Gastroesophageal sphincter (tissue), 4 donors: ENCODE results near the gene RFLNA. TPM values are rescaled to one million over a fixed set of nuclear protein-coding genes. Genes with fewer than 3 reads are reported as not detected.

Experiments
- ATAC-seq: fragments of 150-250 bp; one replicate; pipeline ENCODE4 v1.9.1; 2016; ENCODE audit warnings: mild to moderate bottlenecking, moderate library complexity
- H3K27ac ChIP-seq, 4 donors: fragments of 200-600 bp; sonication (generic) in 3 of 4; 1 replicate in 3 of 4; 2 replicates in 1 of 4; pipeline ENCODE4 v1.5.1; 2016 to 2019
- H3K27me3 ChIP-seq: fragments of 200-600 bp; sonication (generic); one replicate; pipeline ENCODE4 v1.5.1; 2019
- H3K36me3 ChIP-seq, 2 donors: fragments of 200-600 bp; sonication (generic); one replicate each; pipeline ENCODE4 v1.5.1; 2019; ENCODE audit warnings: control low read depth in 1 of 2
- H3K4me1 ChIP-seq, 3 donors: fragments of 200-600 bp; sonication (generic); 1 replicate in 2 of 3; 2 replicates in 1 of 3; pipeline ENCODE4 v1.5.1; 2016 to 2019; ENCODE audit warnings: control low read depth in 2 of 3
- H3K4me3 ChIP-seq, 2 donors: fragments of 200-600 bp; sonication (generic); one replicate each; pipeline ENCODE4 v1.5.1; 2019; ENCODE audit warnings: mild to moderate bottlenecking in 1 of 2, moderate library complexity in 1 of 2
- H3K9me3 ChIP-seq, 3 donors: fragments of 200-600 bp; sonication (generic); one replicate each; pipeline ENCODE4 v1.5.1; 2017 to 2019; ENCODE audit warnings: control low read depth in 2 of 3
- EP300 ChIP-seq: sonication (generic); formaldehyde crosslinking; IDR thresholded peaks from one replicate; pipeline ENCODE4 v1.6.1; 2017; ENCODE audit warnings: antibody characterized with exemption, mild to moderate bottlenecking
- POLR2A ChIP-seq, 2 donors: fragments of 450-650 bp; IDR thresholded peaks; one replicate each; pipeline ENCODE4 v1.6.1; 2017; ENCODE audit warnings: antibody characterized with exemption in 2 of 2, mild to moderate bottlenecking in 2 of 2, moderate library complexity in 1 of 2
- POLR2AphosphoS5 ChIP-seq: sonication (generic); formaldehyde crosslinking; IDR thresholded peaks from one replicate; pipeline ENCODE4 v1.6.1; 2017; ENCODE audit warnings: antibody characterized with exemption
- WGBS, 2 donors: methylation state at CpG; one replicate each; pipeline ENCODE4 v1.1.5; 2018; ENCODE audit warnings: low coverage in 1 of 2; 5-methylcytosine and 5-hydroxymethylcytosine counted together
- total RNA-seq, 4 donors: library from RNA; depleted of rRNA; stranded (reverse); fragments of >200 nt; gene quantifications; one replicate each; pipeline ENCODE4 v1.1.0, GENCODE V29; 2016
- TF ChIP-seq, protein P1 (sequence below), 4 experiments: fragments of 200-600 bp in 2 of 4; fragments of 450-650 bp in 2 of 4; sonication (generic) in 1 of 4; IDR thresholded peaks; one replicate each; pipeline ENCODE4 v1.5.1; 2017 to 2019; ENCODE audit warnings: antibody characterized with exemption in 4 of 4, mild to moderate bottlenecking in 2 of 4, moderate library complexity in 2 of 4

RFLNA gene
- total RNA-seq, 4 donors from 2014 or later: 0.39 to 1.2 (median 0.54) TPM; not detected in 1

DNA sequence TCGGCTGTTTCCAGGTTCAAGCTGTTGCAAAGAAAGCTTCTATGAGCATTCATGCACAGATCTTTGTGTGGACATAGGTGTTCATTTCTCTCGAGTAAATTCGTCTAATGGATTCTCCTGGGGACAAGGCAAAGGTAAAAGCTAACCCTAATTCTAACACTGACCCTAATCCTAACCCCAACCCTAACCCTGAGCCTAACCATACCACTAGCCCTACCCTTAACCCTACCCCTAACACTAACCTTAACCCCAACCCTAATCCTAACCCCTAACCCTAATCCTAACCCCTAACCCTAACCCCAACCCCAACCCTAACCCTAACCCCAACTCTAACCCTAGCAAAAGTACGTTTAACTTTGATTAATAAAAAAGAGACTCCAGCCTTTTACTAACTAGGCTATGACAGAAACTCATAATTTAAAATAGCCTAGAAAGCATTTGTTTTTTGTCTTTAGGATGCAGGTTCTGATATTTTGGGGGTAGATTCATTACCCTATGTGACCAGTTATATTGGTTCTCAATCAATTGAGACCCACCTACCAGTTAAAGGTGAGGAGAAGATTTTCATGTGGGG, 27.6 kb upstream of the RFLNA start:
- TF ChIP-seq EP300 (no peak), POLR2A (IDR thresholded peaks at IDR 0.05) (no peak), POLR2AphosphoS5 (no peak)
- TF ChIP-seq, protein P1, sequence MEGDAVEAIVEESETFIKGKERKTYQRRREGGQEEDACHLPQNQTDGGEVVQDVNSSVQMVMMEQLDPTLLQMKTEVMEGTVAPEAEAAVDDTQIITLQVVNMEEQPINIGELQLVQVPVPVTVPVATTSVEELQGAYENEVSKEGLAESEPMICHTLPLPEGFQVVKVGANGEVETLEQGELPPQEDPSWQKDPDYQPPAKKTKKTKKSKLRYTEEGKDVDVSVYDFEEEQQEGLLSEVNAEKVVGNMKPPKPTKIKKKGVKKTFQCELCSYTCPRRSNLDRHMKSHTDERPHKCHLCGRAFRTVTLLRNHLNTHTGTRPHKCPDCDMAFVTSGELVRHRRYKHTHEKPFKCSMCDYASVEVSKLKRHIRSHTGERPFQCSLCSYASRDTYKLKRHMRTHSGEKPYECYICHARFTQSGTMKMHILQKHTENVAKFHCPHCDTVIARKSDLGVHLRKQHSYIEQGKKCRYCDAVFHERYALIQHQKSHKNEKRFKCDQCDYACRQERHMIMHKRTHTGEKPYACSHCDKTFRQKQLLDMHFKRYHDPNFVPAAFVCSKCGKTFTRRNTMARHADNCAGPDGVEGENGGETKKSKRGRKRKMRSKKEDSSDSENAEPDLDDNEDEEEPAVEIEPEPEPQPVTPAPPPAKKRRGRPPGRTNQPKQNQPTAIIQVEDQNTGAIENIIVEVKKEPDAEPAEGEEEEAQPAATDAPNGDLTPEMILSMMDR (IDR thresholded peaks at IDR 0.05): no peak
- ATAC-seq: no peak

DNA sequence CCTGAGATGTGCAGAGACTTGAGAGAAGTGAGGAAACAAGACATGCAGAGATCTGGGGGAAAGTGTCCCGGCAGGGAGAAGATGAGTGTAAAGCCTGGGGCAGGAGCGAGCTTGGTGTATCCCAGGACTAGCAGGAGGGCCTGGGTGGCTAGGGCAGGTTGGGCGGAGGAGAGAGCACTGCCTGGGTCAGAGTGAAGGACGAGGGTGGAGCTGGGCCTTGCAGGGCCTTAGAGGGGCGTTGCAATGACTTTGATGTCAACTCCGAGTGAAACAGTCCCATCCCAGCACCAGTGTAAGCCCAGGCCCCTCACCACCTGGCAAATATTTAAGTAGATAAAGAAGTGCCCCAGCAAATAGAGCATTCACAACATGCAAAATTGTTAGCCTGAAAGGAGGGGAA, 24.2 kb upstream of the RFLNA start:
- no peak overlapping the region for H3K4me3 ChIP-seq
- peaks cover 8% of the 10 kb centered on the region for H3K27me3 ChIP-seq
- H3K36me3 ChIP-seq: no peaks in the 10 kb centered on the region
- no peak overlapping the region for H3K27ac ChIP-seq
- no peak for ATAC-seq
- TF ChIP-seq POLR2AphosphoS5 (no peak), POLR2A (IDR thresholded peaks at IDR 0.05) (no peak), EP300 (no peak)
- TF ChIP-seq, protein P1 (IDR thresholded peaks at IDR 0.05): no peak
- 91 to 97% methylated on average over 4 to 5 of the region's 6 CpGs for WGBS, 2 donors
- no peaks in the 10 kb centered on the region for H3K9me3 ChIP-seq
- no peaks in the 10 kb centered on the region for H3K4me1 ChIP-seq

More for the DNA sequence above, 27.6 kb upstream of the RFLNA start:
- Histone ChIP-seq H3K4me3 (no peak overlapping the region), H3K27me3 (peaks cover 30% of the 10 kb centered on the region), H3K27ac (no peak overlapping the region), H3K4me1 (no peaks in the 10 kb centered on the region), H3K36me3 (no peaks in the 10 kb centered on the region), H3K9me3 (no peaks in the 10 kb centered on the region)
- WGBS, 2 donors: 61 to 65% methylated on average over 4 of the region's 4 CpGs

DNA sequence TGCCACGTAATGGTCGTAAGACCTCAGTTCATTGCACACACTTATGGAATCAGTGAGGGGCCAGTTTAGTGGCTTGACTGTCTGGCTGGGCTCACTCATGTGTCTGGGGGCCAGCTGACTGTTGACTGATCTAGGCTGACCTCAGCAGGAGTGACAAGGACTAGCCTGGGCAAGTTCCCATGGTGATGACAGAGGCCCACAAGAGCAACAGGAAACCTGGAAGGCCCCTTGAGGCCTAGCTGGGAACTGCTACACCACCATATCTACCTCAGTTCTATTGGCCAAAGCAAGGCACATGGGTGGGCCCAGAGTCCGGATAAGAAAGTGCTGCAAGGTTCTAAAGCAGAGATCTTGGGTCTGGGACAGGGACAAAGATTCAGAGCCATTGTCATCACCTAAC, 21.3 kb upstream of the RFLNA start:
- ATAC-seq: no peak
- H3K27ac ChIP-seq: no peak overlapping the region
- TF ChIP-seq POLR2AphosphoS5 (no peak), POLR2A (IDR thresholded peaks at IDR 0.05) (no peak), EP300 (no peak)
- TF ChIP-seq, protein P1 (IDR thresholded peaks at IDR 0.05): no peak

DNA sequence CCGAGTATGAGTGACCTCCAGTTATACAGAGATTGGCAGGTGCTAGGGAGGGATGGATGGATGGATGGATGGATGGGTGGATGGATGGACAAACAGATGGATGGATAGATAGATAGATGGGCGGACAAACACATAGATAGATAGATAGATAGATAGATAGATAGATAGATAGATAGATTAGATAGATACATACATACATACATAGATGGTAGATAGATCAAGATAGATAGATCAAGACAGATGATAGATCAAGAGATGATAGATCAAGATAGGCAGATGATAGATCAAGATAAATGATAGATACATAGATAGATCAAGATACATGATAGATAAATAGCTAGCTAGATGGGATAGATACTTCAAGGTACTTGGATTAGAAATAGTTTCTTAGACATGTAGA, 18.6 kb upstream of the RFLNA start:
- Histone ChIP-seq H3K4me1 (peaks cover 0 to 8% (median 0%) of the 10 kb centered on the region in 3 donors), H3K36me3 (no peaks in the 10 kb centered on the region), H3K9me3 (peaks cover 0 to 4% (median 0%) of the 10 kb centered on the region in 3 donors), H3K27ac (no peak overlapping the region), H3K4me3 (no peak overlapping the region), H3K27me3 (peaks cover 33% of the 10 kb centered on the region)
- TF ChIP-seq POLR2A (IDR thresholded peaks at IDR 0.05) (no peak), EP300 (no peak), POLR2AphosphoS5 (no peak)
- TF ChIP-seq, protein P1 (IDR thresholded peaks at IDR 0.05): no peak
- 91 to 100% methylated on average over 1 to 2 of the region's 2 CpGs for WGBS, 2 donors
- no peak for ATAC-seq

More for the DNA sequence above, 21.3 kb upstream of the RFLNA start:
- no peaks in the 10 kb centered on the region for H3K4me1 ChIP-seq
- no peak overlapping the region for H3K4me3 ChIP-seq
- whole genome bisulfite sequencing, 2 donors: 87 to 96% methylated on average over 2 to 3 of the region's 3 CpGs
- no peaks in the 10 kb centered on the region for H3K36me3 ChIP-seq
- peaks cover 17% of the 10 kb centered on the region for H3K27me3 ChIP-seq
- H3K9me3 ChIP-seq: no peaks in the 10 kb centered on the region
